Measurements from ENCODE around the gene P2RX7.

The P2RX7 gene

GRCh38 chr12:121132601-121133481 is at the start of gene P2RX7:
P2RX7 (plus strand) TSS chr12:121132876; CDS start chr12:121132971, 95 bp downstream.
- POLR2A ChIA-PET = no interaction called here
- no peak for TF ChIP-seq CTCF (IDR thresholded peaks at IDR 0.05; ENCODE audit: control extremely low read depth, extremely low read depth, low read depth, missing control alignments)
- peak; percentile 65 for DNase-seq (ENCODE audit: extremely low spot score)
- CTCF ChIA-PET = interaction anchor here (0.9 to 1.4 kb wide), 6 partner anchors 10 to 37 kb away, joined by 3 to 5 read pairs (median 4); no protein-coding TSS in a partner anchor

GRCh38 chr12:121084229-121084628 is 48.4 kb upstream of the P2RX7 start:
- ChIA-PET CTCF (interaction anchor here (1.8 kb wide), 1 partner anchor 24 kb away, joined by 5 read pairs; no protein-coding TSS in a partner anchor), POLR2A (no interaction called here)
- DNase-seq (ENCODE audit: extremely low spot score) = no peak
- TF ChIP-seq CTCF (IDR thresholded peaks at IDR 0.05; ENCODE audit: control extremely low read depth, extremely low read depth, low read depth, missing control alignments) = no peak

- ChIA-PET CTCF (interaction anchor here (1.8 kb wide), 1 partner anchor 25 kb away, joined by 4 read pairs; no protein-coding TSS in a partner anchor), POLR2A (no interaction called here)
- no peak for TF ChIP-seq CTCF (IDR thresholded peaks at IDR 0.05; ENCODE audit: control extremely low read depth, extremely low read depth, low read depth, missing control alignments)
- no peak for DNase-seq (ENCODE audit: extremely low spot score)
Observed at GRCh38 chr12:121085069-121085468, 47.6 kb upstream of the P2RX7 start.

- DNase-seq (ENCODE audit: extremely low spot score) = no peak
- TF ChIP-seq CTCF (IDR thresholded peaks at IDR 0.05; ENCODE audit: control extremely low read depth, extremely low read depth, low read depth, missing control alignments) = no peak
- ChIA-PET CTCF (interaction anchor here (1.5 to 1.8 kb wide), 2 partner anchors 24 to 26 kb away, joined by 4 to 5 read pairs; no protein-coding TSS in a partner anchor), POLR2A (interaction anchor here (0.5 to 0.6 kb wide), 2 partner anchors 65 to 129 kb away, joined by 3 read pairs; no protein-coding TSS in a partner anchor)
Observed at GRCh38 chr12:121085506-121086353, 46.9 kb upstream of the P2RX7 start.

- CTCF ChIA-PET = interaction anchor here (1.5 to 1.8 kb wide), 2 partner anchors 26 to 27 kb away, joined by 4 to 5 read pairs; no protein-coding TSS in a partner anchor
- TF ChIP-seq CTCF (IDR thresholded peaks at IDR 0.05; ENCODE audit: control extremely low read depth, extremely low read depth, low read depth, missing control alignments) = no peak
- no peak for DNase-seq (ENCODE audit: extremely low spot score)
- POLR2A ChIA-PET = interaction anchor here (0.5 to 0.6 kb wide), 2 partner anchors 66 to 128 kb away, joined by 3 read pairs; no protein-coding TSS in a partner anchor
Observed at GRCh38 chr12:121086781-121087295, 45.8 kb upstream of the P2RX7 start.
